ENCODE results near the gene GABPB2.

The GABPB2 gene

GRCh38 chr1:151158751-151159251 is 88.2 kb downstream of the GABPB2 start:
- H3K36me3 ChIP-seq (replicated peaks; ENCODE audit: insufficient read depth, low read length): no peaks in the 10 kb centered on the region
- DNase-seq: no peak
- no peak overlapping the region for H3K4me3 ChIP-seq (ENCODE audit: low read length)
- no peaks in the 10 kb centered on the region for H3K27me3 ChIP-seq (replicated peaks; ENCODE audit: insufficient read depth, low read length)
- H3K9me3 ChIP-seq (replicated peaks; ENCODE audit: insufficient read depth, low read length): no peaks in the 10 kb centered on the region
- no peaks in the 10 kb centered on the region for H3K4me1 ChIP-seq (ENCODE audit: low read length)
- no peak overlapping the region for H2AFZ ChIP-seq (ENCODE audit: low read length)
- no peaks in the 10 kb centered on the region for H3F3A ChIP-seq (ENCODE audit: insufficient read depth, low read length)
- H4K20me1 ChIP-seq (ENCODE audit: insufficient read depth, low read length): no peaks in the 10 kb centered on the region
- H3K79me2 ChIP-seq (ENCODE audit: low read length): no peaks in the 10 kb centered on the region
- H3K4me2 ChIP-seq (ENCODE audit: low read depth, low read length): no peak overlapping the region
- TF ChIP-seq EZH2phosphoT487 (IDR thresholded peaks at IDR 0.05; ENCODE audit: low read length) (no peak), CTCF (IDR thresholded peaks at IDR 0.05; ENCODE audit: low read length) (no peak), EZH2 (optimal IDR thresholded peaks at IDR 0.05; ENCODE audit: low read depth, low read length) (no peak)
- H3K27ac ChIP-seq (ENCODE audit: low read length): no peak overlapping the region
- H3K9ac ChIP-seq (ENCODE audit: low read length): no peak overlapping the region
- no peaks in the 10 kb centered on the region for H3K9me2 ChIP-seq (replicated peaks; ENCODE audit: insufficient read depth, low read length)

DNA sequence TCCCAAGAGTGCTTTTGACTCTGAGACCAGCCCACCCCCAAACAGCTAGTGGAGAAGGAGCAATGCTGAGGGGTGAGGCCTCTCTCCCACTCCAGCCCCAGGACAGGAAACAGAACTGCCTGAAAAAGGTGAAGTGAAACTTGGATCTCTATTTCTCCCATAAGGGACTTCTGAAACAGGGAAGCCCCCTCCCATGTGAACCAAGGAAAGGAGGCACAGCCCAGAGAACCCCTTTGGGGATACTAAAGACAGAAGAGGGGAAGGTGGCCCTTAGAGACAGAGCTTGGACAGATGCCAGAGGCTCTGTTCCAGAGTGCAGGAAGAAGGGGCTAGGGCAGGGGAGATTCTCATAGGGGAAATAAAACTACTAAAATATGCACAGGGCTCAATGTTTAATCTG is 88.8 kb downstream of the GABPB2 start:
- no peaks in the 10 kb centered on the region for H3K4me1 ChIP-seq (ENCODE audit: low read length)
- H3K4me2 ChIP-seq (ENCODE audit: low read depth, low read length): no peak overlapping the region
- H3K27ac ChIP-seq (ENCODE audit: low read length): no peak overlapping the region
- no peak overlapping the region for H3K4me3 ChIP-seq (ENCODE audit: low read length)
- no peak for DNase-seq
- H3F3A ChIP-seq (ENCODE audit: insufficient read depth, low read length): no peaks in the 10 kb centered on the region
- TF ChIP-seq EZH2 (optimal IDR thresholded peaks at IDR 0.05; ENCODE audit: low read depth, low read length) (no peak), EZH2phosphoT487 (IDR thresholded peaks at IDR 0.05; ENCODE audit: low read length) (no peak), CTCF (IDR thresholded peaks at IDR 0.05; ENCODE audit: low read length) (no peak)
- H4K20me1 ChIP-seq (ENCODE audit: insufficient read depth, low read length): no peaks in the 10 kb centered on the region
- peaks cover 2% of the 10 kb centered on the region; the same call in 1 of the 2 replicates for H3K79me2 ChIP-seq (ENCODE audit: low read length)
- no peaks in the 10 kb centered on the region for H3K36me3 ChIP-seq (replicated peaks; ENCODE audit: insufficient read depth, low read length)
- no peak overlapping the region for H3K9ac ChIP-seq (ENCODE audit: low read length)
- H3K9me3 ChIP-seq (replicated peaks; ENCODE audit: insufficient read depth, low read length): no peaks in the 10 kb centered on the region
- no peaks in the 10 kb centered on the region for H3K27me3 ChIP-seq (replicated peaks; ENCODE audit: insufficient read depth, low read length)
- no peak overlapping the region for H2AFZ ChIP-seq (ENCODE audit: low read length)
- H3K9me2 ChIP-seq (replicated peaks; ENCODE audit: insufficient read depth, low read length): no peaks in the 10 kb centered on the region

- Histone ChIP-seq H3K4me2 (ENCODE audit: low read depth, low read length) (peak overlapping the region; percentile 91), H3K9ac (ENCODE audit: low read length) (peak overlapping the region; percentile 74), H2AFZ (ENCODE audit: low read length) (peak overlapping the region; percentile 99), H3K4me1 (ENCODE audit: low read length) (peaks cover 7% of the 10 kb centered on the region), H3K27me3 (replicated peaks; ENCODE audit: insufficient read depth, low read length) (no peaks in the 10 kb centered on the region), H3F3A (ENCODE audit: insufficient read depth, low read length) (peaks cover 4% of the 10 kb centered on the region; the same call in 1 of the 2 replicates), H3K36me3 (replicated peaks; ENCODE audit: insufficient read depth, low read length) (no peaks in the 10 kb centered on the region), H3K4me3 (ENCODE audit: low read length) (peak overlapping the region; percentile 86), H3K9me2 (replicated peaks; ENCODE audit: insufficient read depth, low read length) (no peaks in the 10 kb centered on the region), H3K27ac (ENCODE audit: low read length) (no peak overlapping the region), H4K20me1 (ENCODE audit: insufficient read depth, low read length) (no peaks in the 10 kb centered on the region), H3K79me2 (ENCODE audit: low read length) (peaks cover 30% of the 10 kb centered on the region), H3K9me3 (replicated peaks; ENCODE audit: insufficient read depth, low read length) (no peaks in the 10 kb centered on the region)
- TF ChIP-seq CTCF (IDR thresholded peaks at IDR 0.05; ENCODE audit: low read length) (no peak), EZH2phosphoT487 (IDR thresholded peaks at IDR 0.05; ENCODE audit: low read length) (no peak), EZH2 (optimal IDR thresholded peaks at IDR 0.05; ENCODE audit: low read depth, low read length) (no peak)
- no peak for DNase-seq
Observed at GRCh38 chr1:151164732-151165280, 94.2 kb downstream of the GABPB2 start.
